Superior temporal gyrus (tissue), 1 donor: Measurements from ENCODE around the gene FRRS1.

Experiments
- DNase-seq: peaks from one replicate; pipeline ENCODE4 v3.0.0-alpha.2; 2016; ENCODE audit errors: extremely low spot score

Gene FRRS1

GRCh38 chr1:99731384-99731783, 35.1 kb downstream of the FRRS1 start:
- no peak for DNase-seq

DNA sequence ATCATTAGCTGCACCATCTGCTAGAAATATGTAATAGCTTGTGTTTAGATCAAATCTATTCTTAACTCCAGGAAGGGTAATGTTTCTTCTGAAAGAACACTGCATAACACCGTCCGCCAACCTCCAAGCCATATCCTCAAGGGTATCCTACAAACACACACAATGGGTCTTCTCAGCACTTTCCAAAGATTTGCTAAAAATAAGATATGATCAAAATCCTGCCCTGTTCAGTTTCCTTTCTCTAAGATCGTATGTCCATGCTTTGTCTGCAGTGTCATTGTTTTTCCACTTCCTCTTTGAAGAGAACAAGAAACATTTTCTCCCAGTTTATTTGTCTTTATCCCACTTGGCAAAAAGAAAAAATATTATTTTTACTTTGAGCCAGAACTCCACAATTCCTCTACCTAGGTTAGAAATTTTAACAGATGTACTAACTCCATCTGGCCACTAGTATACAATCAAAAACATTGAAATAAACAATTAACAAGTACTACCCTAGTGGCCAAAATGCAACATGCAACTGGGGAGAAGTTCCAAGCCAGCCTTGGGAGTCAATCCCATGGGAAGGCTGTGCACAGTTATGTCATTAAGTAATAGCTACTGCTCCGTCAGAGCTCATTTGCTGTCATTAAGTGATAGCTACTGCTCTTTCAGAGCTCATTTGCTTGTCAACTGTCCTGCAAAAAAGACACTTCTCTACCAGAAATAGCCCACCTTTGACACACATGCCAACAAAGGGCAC, 37.8 kb downstream of the FRRS1 start:
- DNase-seq = no peak

DNA sequence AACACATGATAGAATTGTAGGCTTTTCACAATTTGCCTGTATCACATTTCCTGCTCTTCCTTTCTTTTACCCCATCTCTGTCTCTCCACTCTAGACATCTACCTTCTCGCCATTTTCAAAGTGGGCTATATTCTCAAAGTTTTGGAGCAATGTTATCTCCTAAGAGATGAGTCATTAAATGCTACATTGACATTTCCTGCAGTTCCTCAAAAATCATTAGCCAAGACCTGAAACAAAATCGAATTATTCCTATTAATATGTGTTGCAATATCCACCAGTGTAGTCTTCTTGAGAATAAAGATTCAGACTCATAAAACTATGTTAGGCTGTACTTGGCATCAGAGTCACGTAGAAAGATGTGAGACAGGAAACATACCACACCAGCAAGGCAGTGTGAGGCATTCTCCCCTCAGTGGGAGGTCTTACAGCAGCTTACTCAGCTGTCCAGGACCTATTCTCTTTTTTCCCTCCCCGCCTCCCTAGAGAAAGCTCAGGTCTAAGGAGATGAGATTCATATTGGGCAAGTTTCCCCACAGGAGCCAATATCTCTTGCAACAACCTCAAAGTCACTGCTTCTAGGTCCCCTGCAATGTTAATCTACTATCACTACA, 38.8 kb downstream of the FRRS1 start:
- DNase-seq = no peak

DNA sequence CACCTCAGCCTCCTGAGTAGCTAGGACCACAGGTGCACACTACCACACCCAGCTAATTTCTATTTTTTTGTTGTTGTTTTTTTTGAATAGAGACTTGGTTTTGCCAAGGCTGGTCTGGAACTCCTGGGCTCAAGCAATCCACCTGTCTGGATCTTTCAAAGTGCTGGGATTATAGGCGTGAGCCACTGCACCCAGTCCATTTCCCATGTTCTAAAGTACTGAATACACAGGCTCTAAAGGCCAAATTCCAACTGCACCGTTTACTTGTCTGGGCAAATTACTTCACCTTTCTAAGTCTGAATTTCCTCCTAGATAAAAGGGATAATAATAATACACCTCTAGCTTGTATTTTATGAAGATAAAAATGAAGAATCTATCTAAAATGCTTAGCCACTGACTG, 39.6 kb downstream of the FRRS1 start:
- DNase-seq = no peak

GRCh38 chr1:99726407-99726806, 40.0 kb downstream of the FRRS1 start:
- DNase-seq = no peak

- DNase-seq = no peak
Measured at GRCh38 chr1:99725996-99726395, 40.4 kb downstream of the FRRS1 start.

- no peak for DNase-seq
Measured at GRCh38 chr1:99723251-99723650, 43.2 kb downstream of the FRRS1 start.

DNA sequence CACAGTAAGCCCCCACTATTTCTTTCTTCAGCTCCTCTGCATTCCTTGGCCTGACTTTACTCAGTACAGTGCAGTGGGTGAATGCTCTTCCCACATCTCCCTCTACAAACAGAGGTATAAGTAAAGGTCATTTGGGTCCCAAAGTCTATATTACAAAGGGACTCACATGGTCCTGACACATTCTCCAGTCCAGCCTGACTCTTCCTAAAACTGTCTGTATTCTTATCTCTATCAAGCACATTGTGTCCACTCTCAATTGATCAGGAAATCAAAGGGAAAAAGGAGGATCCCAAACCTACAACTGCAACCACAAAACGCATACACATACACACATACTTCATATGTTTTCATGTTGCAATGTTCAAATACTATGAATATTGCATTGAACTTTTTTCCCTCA, 49.4 kb downstream of the FRRS1 start:
- DNase-seq = no peak

DNA sequence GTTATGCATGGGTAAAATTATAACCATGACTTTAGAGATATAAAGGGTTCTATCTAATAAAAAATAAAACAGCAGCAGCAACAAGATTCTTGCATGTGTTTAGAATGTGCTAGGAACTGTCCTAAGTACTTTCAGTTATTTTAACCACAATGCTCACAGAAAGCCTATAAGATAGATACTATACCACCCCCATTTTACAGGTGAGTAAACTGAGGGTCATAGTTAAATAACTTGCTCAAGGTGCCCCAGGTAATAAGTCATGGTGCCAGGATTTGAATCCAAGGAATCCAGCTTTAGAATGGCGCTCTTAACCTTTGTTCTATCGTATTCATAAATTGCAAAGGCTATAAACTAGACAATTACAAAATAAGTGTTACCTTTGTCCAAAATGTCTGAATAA, 53.4 kb downstream of the FRRS1 start:
- no peak for DNase-seq

- DNase-seq = no peak
Measured at GRCh38 chr1:99710994-99711393, 55.4 kb downstream of the FRRS1 start.

GRCh38 chr1:99707535-99708142, 58.8 kb downstream of the FRRS1 start:
- peak; percentile 91 for DNase-seq

DNA sequence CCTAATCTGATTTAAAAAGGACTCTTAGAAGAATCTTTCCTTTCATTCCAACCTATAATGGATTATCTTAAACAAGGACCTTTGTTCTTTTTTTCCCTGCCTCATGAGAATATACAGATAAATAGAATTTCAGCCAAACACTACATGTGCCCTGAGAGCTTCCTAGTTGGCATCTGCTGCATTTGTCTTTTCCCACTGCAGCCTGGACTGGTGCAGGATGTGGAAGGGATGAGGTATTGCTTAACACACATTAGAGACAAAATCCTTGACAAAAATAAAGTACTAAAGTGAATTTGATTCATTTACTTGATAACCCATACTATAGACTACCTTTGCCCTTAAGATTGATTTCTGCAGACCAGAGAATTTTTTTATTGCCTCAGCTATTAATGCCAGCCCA, 61.0 kb downstream of the FRRS1 start:
- no peak for DNase-seq

DNA sequence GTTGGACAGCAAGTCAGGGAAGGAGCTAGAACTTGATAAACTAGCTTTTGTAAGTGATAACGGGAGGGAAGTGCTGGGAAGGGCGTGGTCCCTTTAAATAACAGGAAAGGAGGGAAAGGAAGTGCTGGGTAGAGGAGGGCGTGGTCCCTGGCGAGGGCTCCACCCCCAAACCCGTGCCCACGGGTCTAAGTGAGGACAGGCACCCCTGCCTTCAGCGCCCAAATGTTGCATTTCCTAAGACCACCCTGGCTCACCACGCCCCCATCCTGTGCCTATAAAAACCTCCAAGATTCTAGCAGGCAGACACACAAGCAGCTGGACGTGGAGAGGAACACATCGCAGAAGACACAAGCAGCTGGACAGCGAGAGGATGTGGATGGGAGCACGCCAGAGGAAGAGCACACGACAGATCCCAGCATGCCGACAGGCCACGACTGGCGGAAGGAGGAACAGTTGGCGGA, 62.0 kb downstream of the FRRS1 start:
- no peak for DNase-seq

GRCh38 chr1:99702221-99702620, 64.2 kb downstream of the FRRS1 start:
- DNase-seq = no peak

DNA sequence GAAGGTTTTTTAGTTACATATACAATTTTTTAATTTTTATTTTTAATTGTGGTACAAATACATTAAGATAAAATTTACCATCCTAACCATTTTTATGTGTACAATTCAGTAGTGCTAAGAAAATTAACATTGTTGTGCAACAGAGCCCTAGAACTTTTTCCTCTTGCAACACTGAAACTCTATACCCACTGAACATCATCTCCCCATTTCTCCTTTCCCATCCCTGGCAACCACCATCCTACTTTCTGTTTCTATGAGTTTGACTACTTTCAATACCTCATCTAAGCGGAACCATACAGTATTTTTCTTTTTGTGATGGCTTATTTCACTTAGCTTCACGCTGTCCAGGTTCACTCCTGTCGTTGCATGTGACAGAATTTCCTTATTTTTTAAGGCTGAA, 66.4 kb downstream of the FRRS1 start:
- DNase-seq = no peak

DNA sequence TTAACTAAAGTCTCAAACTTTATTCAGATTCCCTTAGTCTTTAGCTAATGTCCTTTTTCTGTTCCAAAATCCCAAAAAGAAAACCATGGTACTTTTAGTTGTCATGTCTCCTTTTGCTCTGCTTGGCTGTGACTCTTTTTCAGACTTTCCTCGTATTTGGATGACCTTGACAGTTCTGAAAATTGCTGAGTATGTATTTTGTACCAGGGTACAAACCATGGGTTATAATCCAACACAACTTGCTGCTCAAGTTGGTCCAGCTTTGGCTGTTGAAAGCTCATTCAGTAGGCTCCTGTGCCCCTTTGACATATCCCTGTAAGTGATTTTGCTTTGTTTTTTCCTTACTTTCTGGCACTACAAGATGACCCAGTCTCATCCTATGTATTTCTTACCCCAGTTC, 68.9 kb downstream of the FRRS1 start:
- no peak for DNase-seq

- no peak for DNase-seq
Measured at GRCh38 chr1:99696616-99697015, 69.8 kb downstream of the FRRS1 start.

- DNase-seq = no peak
Measured at GRCh38 chr1:99691175-99691574, 75.3 kb downstream of the FRRS1 start.

- DNase-seq = peak; percentile 77
Measured at GRCh38 chr1:99685516-99686180, 80.8 kb downstream of the FRRS1 start.

GRCh38 chr1:99682291-99682751, 84.1 kb downstream of the FRRS1 start:
- DNase-seq = no peak

- DNase-seq = no peak
Measured at GRCh38 chr1:99681583-99681982, 84.9 kb downstream of the FRRS1 start.

- DNase-seq = no peak
Measured at GRCh38 chr1:99680270-99680669, 86.2 kb downstream of the FRRS1 start.

- no peak for DNase-seq
Measured at GRCh38 chr1:99677416-99677815, 89.0 kb downstream of the FRRS1 start.
